ENCODE data around the gene PIGW. TPM values are rescaled to one million over a fixed set of nuclear protein-coding genes. Genes with fewer than 3 reads are reported as not detected.
A peak's percentile ranks its signal among the peaks of the same experiment; 100 is the strongest.

PIGW gene
- total and polyA plus RNA-seq, 7 experiments from 2014 or later: 4.2 to 15.6 (median 6.7) TPM

- DNase-seq: no peak
- Mint-ChIP-seq H3K27me3 (no peaks in the 10 kb centered on the region), H3K4me1 (peaks cover 0 to 6% (median 3%) of the 10 kb centered on the region in 7 donors), H3K9me3 (no peaks in the 10 kb centered on the region), H3K36me3 (peaks cover 0 to 15% (median 10%) of the 10 kb centered on the region in 5 donors), H3K27ac (peak overlapping the region in 3 of 9 donors; percentile 48 to 86 (median 51)), H3K4me3 (no peak overlapping the region)
- H3K4me3 ChIP-seq (ENCODE audit: low read length): no peak overlapping the region
- no peaks in the 10 kb centered on the region for H3K9me3 ChIP-seq (ENCODE audit: control insufficient read depth in 2 of 3, low read length in 3 of 3)
- no peaks in the 10 kb centered on the region for H3K4me1 ChIP-seq (ENCODE audit: control insufficient read depth in 2 of 2, insufficient read depth in 2 of 2, low read length in 2 of 2)
- ATAC-seq: no peak
- intact Hi-C loops (cut with micrococcal nuclease): no loop called here
- no peaks in the 10 kb centered on the region for H3K27me3 ChIP-seq (ENCODE audit: control insufficient read depth in 2 of 2, insufficient read depth in 2 of 2, low read length in 2 of 2)
- H3K27ac ChIP-seq (ENCODE audit: low read depth, low read length): no peak overlapping the region
- ChIA-PET CTCF (interaction anchor here (1.4 kb wide), 1 partner anchor 101 kb away, joined by 3 read pairs; no protein-coding TSS in a partner anchor), POLR2A (no interaction called here)
- H3K36me3 ChIP-seq (ENCODE audit: control insufficient read depth in 2 of 3, insufficient read depth in 3 of 3, low read length in 3 of 3): peaks cover 0 to 58% (median 0%) of the 10 kb centered on the region in 3 experiments
Observed at GRCh38 chr17:36501351-36501750, 33.4 kb upstream of the PIGW start.

- Histone ChIP-seq H3K36me3 (ENCODE audit: control insufficient read depth in 2 of 3, insufficient read depth in 3 of 3, low read length in 3 of 3) (peaks cover 0 to 58% (median 0%) of the 10 kb centered on the region in 3 experiments), H3K27me3 (ENCODE audit: control insufficient read depth in 2 of 2, insufficient read depth in 2 of 2, low read length in 2 of 2) (no peaks in the 10 kb centered on the region), H3K9me3 (ENCODE audit: control insufficient read depth in 2 of 3, low read length in 3 of 3) (no peaks in the 10 kb centered on the region), H3K4me1 (ENCODE audit: control insufficient read depth in 2 of 2, insufficient read depth in 2 of 2, low read length in 2 of 2) (no peaks in the 10 kb centered on the region), H3K27ac (ENCODE audit: low read depth, low read length) (no peak overlapping the region), H3K4me3 (ENCODE audit: low read length) (no peak overlapping the region)
- Mint-ChIP-seq H3K4me1 (peaks cover 0 to 6% (median 3%) of the 10 kb centered on the region in 7 donors), H3K36me3 (peaks cover 0 to 16% (median 10%) of the 10 kb centered on the region in 5 donors), H3K9me3 (no peaks in the 10 kb centered on the region), H3K4me3 (no peak overlapping the region), H3K27me3 (no peaks in the 10 kb centered on the region), H3K27ac (peak overlapping the region in 8 of 9 donors; percentile 45 to 86 (median 60))
- POLR2A ChIA-PET: no interaction called here
- ATAC-seq (no peak), DNase-seq (no peak)
- intact Hi-C loops (cut with micrococcal nuclease): no loop called here
- CTCF ChIA-PET: interaction anchor here (1.4 kb wide), 1 partner anchor 100 kb away, joined by 3 read pairs; no protein-coding TSS in a partner anchor
Observed at GRCh38 chr17:36501963-36502362, 32.8 kb upstream of the PIGW start.

GRCh38 chr17:36503456-36504155 lies 31.2 kb upstream of the PIGW start:
- Histone ChIP-seq H3K9me3 (ENCODE audit: control insufficient read depth in 2 of 3, low read length in 3 of 3) (no peaks in the 10 kb centered on the region), H3K27ac (ENCODE audit: low read depth, low read length) (no peak overlapping the region), H3K36me3 (ENCODE audit: control insufficient read depth in 2 of 3, insufficient read depth in 3 of 3, low read length in 3 of 3) (peaks cover 0 to 49% (median 0%) of the 10 kb centered on the region in 3 experiments), H3K27me3 (ENCODE audit: control insufficient read depth in 2 of 2, insufficient read depth in 2 of 2, low read length in 2 of 2) (no peaks in the 10 kb centered on the region), H3K4me3 (ENCODE audit: low read length) (no peak overlapping the region), H3K4me1 (ENCODE audit: control insufficient read depth in 2 of 2, insufficient read depth in 2 of 2, low read length in 2 of 2) (no peaks in the 10 kb centered on the region)
- DNase-seq (no peak), ATAC-seq (no peak)
- no peaks in the 10 kb centered on the region for H3K27me3 Mint-ChIP-seq
- no peaks in the 10 kb centered on the region for H3K9me3 Mint-ChIP-seq
- H3K4me3 Mint-ChIP-seq: no peak overlapping the region
- peaks cover 0 to 17% (median 11%) of the 10 kb centered on the region in 5 donors for H3K36me3 Mint-ChIP-seq
- H3K27ac Mint-ChIP-seq: peak overlapping the region in 6 of 9 donors; percentile 3 to 89 (median 64)
- intact Hi-C loops (cut with micrococcal nuclease): no loop called here
- peaks cover 0 to 6% (median 3%) of the 10 kb centered on the region in 7 donors for H3K4me1 Mint-ChIP-seq
- POLR2A ChIA-PET: interaction anchor here (0.7 kb wide), 1 partner anchor 47 kb away, joined by 4 read pairs; no protein-coding TSS in a partner anchor
- CTCF ChIA-PET: no interaction called here

- Histone ChIP-seq H3K4me1 (ENCODE audit: control insufficient read depth in 2 of 2, insufficient read depth in 2 of 2, low read length in 2 of 2) (no peaks in the 10 kb centered on the region), H3K36me3 (ENCODE audit: control insufficient read depth in 2 of 3, insufficient read depth in 3 of 3, low read length in 3 of 3) (peaks cover 0 to 43% (median 0%) of the 10 kb centered on the region in 3 experiments), H3K27me3 (ENCODE audit: control insufficient read depth in 2 of 2, insufficient read depth in 2 of 2, low read length in 2 of 2) (no peaks in the 10 kb centered on the region), H3K4me3 (ENCODE audit: low read length) (no peak overlapping the region), H3K9me3 (ENCODE audit: control insufficient read depth in 2 of 3, low read length in 3 of 3) (no peaks in the 10 kb centered on the region), H3K27ac (ENCODE audit: low read depth, low read length) (no peak overlapping the region)
- H3K4me1 Mint-ChIP-seq: peaks cover 0 to 6% (median 3%) of the 10 kb centered on the region in 7 donors
- intact Hi-C loops (cut with micrococcal nuclease): no loop called here
- H3K36me3 Mint-ChIP-seq: peaks cover 0 to 17% (median 11%) of the 10 kb centered on the region in 5 donors
- peak overlapping the region in 3 of 9 donors; percentile 10 to 43 (median 32) for H3K27ac Mint-ChIP-seq
- POLR2A ChIA-PET: interaction anchor here (0.7 kb wide), 1 partner anchor 46 kb away, joined by 4 read pairs; no protein-coding TSS in a partner anchor
- no peaks in the 10 kb centered on the region for H3K9me3 Mint-ChIP-seq
- H3K27me3 Mint-ChIP-seq: no peaks in the 10 kb centered on the region
- ATAC-seq (no peak), DNase-seq (no peak)
- CTCF ChIA-PET: interaction anchor here (0.6 kb wide), 1 partner anchor 1915 kb away, joined by 3 read pairs; no protein-coding TSS in a partner anchor
- H3K4me3 Mint-ChIP-seq: no peak overlapping the region
Observed at GRCh38 chr17:36504156-36504545, 30.6 kb upstream of the PIGW start.

GRCh38 chr17:36505171-36505570 lies 29.6 kb upstream of the PIGW start:
- ChIA-PET POLR2A (interaction anchor here (0.7 kb wide), 1 partner anchor 318 kb away, joined by 3 read pairs; no protein-coding TSS in a partner anchor), CTCF (no interaction called here)
- peaks cover 3 to 24% (median 12%) of the 10 kb centered on the region in 5 donors for H3K36me3 Mint-ChIP-seq
- Histone ChIP-seq H3K27me3 (ENCODE audit: control insufficient read depth in 2 of 2, insufficient read depth in 2 of 2, low read length in 2 of 2) (no peaks in the 10 kb centered on the region), H3K4me1 (ENCODE audit: control insufficient read depth in 2 of 2, insufficient read depth in 2 of 2, low read length in 2 of 2) (no peaks in the 10 kb centered on the region), H3K4me3 (ENCODE audit: low read length) (no peak overlapping the region), H3K27ac (ENCODE audit: low read depth, low read length) (no peak overlapping the region), H3K9me3 (ENCODE audit: control insufficient read depth in 2 of 3, low read length in 3 of 3) (no peaks in the 10 kb centered on the region), H3K36me3 (ENCODE audit: control insufficient read depth in 2 of 3, insufficient read depth in 3 of 3, low read length in 3 of 3) (peaks cover 0 to 44% (median 0%) of the 10 kb centered on the region in 3 experiments)
- H3K27ac Mint-ChIP-seq: peak overlapping the region in 2 of 9 donors; percentile 14 to 66
- H3K27me3 Mint-ChIP-seq: no peaks in the 10 kb centered on the region
- intact Hi-C loops (cut with micrococcal nuclease): no loop called here
- DNase-seq (no peak), ATAC-seq (no peak)
- H3K9me3 Mint-ChIP-seq: no peaks in the 10 kb centered on the region
- H3K4me3 Mint-ChIP-seq: no peak overlapping the region
- H3K4me1 Mint-ChIP-seq: peaks cover 0 to 6% (median 3%) of the 10 kb centered on the region in 7 donors

- no peak for DNase-seq
Observed at GRCh38 chr17:36506249-36506826, 28.4 kb upstream of the PIGW start.

More at GRCh38 chr17:36506249-36506826, 28.4 kb upstream of the PIGW start:
- H3K9me3 ChIP-seq (ENCODE audit: control insufficient read depth in 2 of 3, low read length in 3 of 3): no peaks in the 10 kb centered on the region
- Mint-ChIP-seq H3K9me3 (no peaks in the 10 kb centered on the region), H3K27ac (no peak overlapping the region), H3K36me3 (peaks cover 4 to 30% (median 14%) of the 10 kb centered on the region in 5 donors), H3K4me1 (peaks cover 0 to 6% (median 3%) of the 10 kb centered on the region in 7 donors), H3K27me3 (no peaks in the 10 kb centered on the region), H3K4me3 (no peak overlapping the region)
- intact Hi-C loops (cut with micrococcal nuclease): no loop called here
- no peak overlapping the region for H3K27ac ChIP-seq (ENCODE audit: low read depth, low read length)
- H3K4me1 ChIP-seq (ENCODE audit: control insufficient read depth in 2 of 2, insufficient read depth in 2 of 2, low read length in 2 of 2): no peaks in the 10 kb centered on the region
- ChIA-PET CTCF (interaction anchor here (0.5 kb wide), 1 partner anchor 19 kb away, joined by 4 read pairs; no protein-coding TSS in a partner anchor), POLR2A (no interaction called here)
- no peaks in the 10 kb centered on the region for H3K27me3 ChIP-seq (ENCODE audit: control insufficient read depth in 2 of 2, insufficient read depth in 2 of 2, low read length in 2 of 2)
- no peak for ATAC-seq
- H3K4me3 ChIP-seq (ENCODE audit: low read length): no peak overlapping the region
- H3K36me3 ChIP-seq (ENCODE audit: control insufficient read depth in 2 of 3, insufficient read depth in 3 of 3, low read length in 3 of 3): peaks cover 0 to 34% (median 3%) of the 10 kb centered on the region in 3 experiments
